Stimulated activated CD4-positive, alpha-beta T cell treated with anti-CD3 and anti-CD28 coated beads, Interleukin-2, amount 100 ng/mL, for 24 hours (primary cell): ENCODE results near the gene PEX11A.

Source experiments
- DNase-seq, 2 donors: peaks; one replicate each; pipeline ENCODE4 v3.0.0-alpha.2; 2020

PEX11A gene

GRCh38 chr15:89654847-89655805 lies 35.4 kb downstream of the PEX11A start, which contains the start of gene KIF7:
Gene KIF7, minus strand, starts transcription at chr15:89655467. Its CDS starts 2,537 bp downstream, at chr15:89652930.
- peak in 1 of 2 donors; percentile 43 for DNase-seq

DNA sequence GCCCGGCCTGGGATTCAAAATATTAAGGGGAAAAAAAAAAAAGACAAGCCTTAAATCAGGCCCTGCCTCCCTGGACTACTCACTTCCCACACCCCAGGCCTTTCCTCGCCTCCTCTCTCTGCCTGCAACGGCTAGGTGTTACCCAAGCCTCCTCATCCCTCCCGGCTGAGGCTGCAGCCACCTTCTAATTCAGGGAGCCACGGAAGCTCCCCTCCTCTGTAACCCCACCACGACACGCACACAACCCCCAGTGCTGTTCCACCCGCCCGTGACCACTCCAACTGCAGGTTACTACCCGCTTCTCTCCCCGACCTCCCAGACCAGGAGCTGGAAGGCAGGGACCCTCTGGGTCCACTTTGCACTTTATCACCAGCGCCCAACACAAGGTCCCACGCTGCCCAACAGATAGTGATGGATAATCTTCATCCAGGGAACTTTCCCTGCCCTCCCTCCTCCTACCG lies 36.2 kb downstream of the PEX11A start:
- DNase-seq, result no peak

DNA sequence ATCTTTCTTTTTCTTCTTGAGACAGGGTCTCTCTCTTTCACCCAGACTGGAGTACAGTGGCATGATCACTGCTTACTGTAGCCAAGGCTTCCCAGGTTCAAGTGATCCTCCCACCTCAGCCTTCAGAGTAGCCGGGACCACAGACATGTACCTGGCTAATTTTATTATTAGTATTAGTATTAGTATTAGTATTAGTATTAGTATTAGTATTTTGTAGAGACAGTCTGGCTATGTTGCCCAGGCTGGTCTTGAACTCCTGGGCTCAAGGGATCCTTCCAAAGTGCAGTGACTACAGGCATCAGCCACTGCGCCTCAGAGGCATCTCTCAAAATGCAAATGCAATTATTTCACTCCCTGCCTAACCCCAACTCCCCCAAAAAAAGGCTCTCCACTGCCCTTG lies 37.0 kb downstream of the PEX11A start:
- DNase-seq, result no peak

DNA sequence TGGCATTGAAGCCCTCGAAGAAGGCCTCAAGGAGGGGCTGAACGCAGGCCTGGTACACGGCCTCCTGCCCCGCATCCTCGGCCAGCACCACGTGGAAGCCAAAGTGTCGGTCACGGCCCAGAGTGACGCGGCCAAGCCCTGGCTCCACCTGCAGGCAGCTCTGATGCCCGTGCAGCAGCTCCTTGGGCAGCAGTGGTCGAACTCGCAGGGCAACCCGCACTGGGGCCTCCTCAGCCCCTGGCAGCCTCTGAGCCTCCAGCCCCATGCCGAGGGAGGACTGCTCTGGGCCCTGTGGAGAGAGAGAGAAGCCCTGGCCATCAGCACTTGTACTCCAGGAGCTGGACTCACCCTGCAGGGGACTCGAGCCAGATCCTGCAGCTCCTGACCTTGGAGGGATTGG lies 37.9 kb downstream of the PEX11A start:
- no peak for DNase-seq

DNA sequence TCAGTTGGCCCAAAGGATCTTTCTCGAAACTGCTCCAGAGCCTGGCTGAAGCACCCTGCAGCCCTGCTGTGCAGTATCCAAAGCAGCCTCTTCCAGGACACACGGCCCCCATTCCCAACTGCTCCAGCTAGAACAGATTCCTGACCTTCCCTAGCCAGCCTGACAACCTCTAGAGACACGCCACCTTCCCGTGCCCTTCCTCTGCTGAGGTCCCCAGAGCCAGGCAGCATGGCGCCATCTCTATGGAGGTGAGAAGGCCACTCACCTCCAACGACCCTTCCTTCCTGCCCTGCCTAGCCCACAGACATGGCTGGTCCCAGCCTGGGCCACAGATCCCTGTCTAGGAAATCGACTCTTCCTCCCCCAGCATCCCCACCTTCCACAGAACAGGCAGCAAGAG lies 38.4 kb downstream of the PEX11A start:
- DNase-seq, result no peak

- DNase-seq, result no peak
Measured at GRCh38 chr15:89649716-89650115, 40.8 kb downstream of the PEX11A start.

GRCh38 chr15:89649013-89649625 lies 41.4 kb downstream of the PEX11A start:
- no peak for DNase-seq

DNA sequence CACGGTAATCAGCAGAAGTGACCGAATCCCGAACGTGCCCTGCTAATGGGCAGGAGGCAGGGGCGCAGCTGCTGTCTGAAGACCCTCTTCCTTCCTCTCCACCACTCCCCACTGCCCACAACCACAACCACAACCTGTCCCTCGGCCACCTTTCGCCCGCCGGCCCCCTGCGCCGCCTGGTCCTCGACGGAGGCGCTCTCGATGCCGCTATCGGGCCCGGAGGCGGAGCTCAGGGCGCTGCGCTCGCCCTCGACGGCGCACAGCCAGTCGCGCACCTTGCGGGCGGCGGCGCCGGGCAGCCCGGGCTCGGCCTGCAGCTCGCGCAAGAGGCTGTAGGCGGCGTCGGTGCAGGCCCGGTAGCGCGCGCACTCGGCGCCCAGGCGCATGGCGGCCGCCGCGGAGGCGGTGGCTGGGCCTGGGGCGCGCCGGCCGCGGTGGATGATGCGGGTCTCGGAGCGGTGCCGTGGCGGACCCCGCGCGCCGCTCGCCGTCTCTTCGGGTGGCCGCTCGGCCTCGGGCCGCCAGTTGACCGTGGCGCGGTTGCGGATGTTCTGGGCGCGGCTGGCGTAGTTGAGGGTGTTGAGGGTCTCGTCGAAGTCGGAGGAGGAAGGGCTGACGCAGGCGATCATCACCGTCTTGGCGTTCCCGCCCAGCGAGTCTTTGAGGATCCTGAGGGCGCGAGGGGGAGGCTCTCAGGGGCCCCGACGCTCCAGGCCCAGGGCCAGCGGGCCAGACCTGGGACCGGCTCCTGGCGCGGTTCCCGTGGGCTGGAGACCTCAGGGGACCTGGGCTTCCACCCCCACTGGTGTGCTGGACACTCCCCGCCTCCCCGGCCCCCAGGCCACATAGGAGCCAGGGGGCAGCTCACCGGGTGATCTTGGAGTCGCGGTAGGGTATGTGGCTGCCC lies 42.2 kb downstream of the PEX11A start:
- DNase-seq, result no peak

- DNase-seq, result peak; percentile 73 to 83
Measured at GRCh38 chr15:89647191-89647851, 43.2 kb downstream of the PEX11A start.

- no peak for DNase-seq
Measured at GRCh38 chr15:89646416-89647141, 44.0 kb downstream of the PEX11A start.

DNA sequence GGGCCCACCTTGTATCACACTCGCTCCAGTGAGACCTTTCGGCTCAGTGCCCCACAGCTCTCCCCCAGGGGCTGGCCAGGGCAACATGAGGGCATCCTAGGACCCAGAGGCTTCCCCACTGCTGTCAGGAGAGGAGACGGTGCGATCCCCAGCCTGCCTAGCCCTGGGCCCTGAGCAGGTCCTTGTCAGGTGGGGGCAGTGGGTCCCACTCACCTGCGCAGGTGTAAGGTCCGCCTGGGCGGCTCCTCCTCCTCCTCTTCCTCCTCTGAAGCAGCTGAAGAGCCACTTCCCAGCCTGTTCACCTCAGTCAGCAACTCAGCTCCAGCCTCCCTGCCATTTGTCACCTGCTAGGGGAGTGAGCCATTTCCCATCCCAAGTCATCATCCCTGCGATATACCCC lies 44.9 kb downstream of the PEX11A start:
- no peak for DNase-seq

GRCh38 chr15:89642106-89642505 lies 48.4 kb downstream of the PEX11A start:
- DNase-seq, result no peak

DNA sequence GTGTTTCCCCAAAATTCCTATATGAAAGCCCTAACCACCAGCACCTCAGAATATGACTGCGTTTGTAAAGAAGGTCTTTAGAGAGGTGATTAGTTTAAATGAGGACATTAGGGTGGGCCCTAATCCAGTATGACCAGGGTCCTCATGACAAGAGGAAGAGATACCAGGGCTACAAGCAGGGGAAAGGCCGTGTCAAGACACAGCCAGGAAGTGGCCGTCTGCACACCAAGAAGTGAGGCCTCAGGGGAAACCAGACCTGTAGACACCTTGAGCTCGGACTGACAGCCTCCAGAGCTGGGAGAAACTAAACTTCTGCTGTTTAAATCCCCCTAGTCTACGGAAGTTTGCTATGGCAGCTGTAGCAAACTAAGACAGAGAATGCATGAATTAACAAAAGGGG lies 49.5 kb downstream of the PEX11A start:
- no peak for DNase-seq

DNA sequence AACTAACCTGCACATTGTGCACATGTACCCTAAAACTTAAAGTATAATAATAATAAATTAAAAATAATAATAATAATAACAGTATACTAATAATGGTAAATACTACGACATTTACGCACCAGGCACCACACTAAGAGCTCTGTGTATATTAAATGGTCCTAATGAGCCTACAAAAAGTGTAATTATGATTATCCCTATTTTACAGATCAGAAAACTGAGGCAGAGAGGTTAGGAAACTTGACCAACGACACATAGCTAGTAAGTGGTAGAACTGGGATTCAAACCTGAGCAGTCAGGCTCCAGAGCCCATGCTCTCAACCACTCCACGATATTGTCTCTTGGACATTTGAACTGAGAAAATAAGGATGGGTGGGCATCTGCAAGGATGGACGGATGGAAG lies 50.3 kb downstream of the PEX11A start:
- no peak for DNase-seq

DNA sequence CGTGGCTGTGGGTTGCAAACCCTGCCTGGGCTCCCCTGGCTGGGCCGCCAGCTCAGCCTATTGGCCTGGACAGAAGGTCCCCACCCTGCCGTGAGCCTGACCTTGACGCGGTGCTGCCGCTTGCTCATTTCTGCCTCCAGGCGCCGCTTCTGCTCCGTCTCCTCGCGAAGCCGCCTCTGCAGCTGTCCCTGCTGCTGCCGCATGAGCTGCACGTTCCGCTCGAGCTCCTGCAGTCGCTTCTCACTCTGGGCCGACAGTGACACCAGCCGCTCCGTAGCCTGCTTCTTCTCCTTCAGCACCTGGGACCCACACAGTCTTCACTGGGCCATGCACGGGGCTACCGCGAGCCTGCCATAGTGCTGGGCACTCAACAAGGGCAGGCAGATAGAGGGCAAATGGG lies 57.0 kb downstream of the PEX11A start:
- DNase-seq, result no peak

DNA sequence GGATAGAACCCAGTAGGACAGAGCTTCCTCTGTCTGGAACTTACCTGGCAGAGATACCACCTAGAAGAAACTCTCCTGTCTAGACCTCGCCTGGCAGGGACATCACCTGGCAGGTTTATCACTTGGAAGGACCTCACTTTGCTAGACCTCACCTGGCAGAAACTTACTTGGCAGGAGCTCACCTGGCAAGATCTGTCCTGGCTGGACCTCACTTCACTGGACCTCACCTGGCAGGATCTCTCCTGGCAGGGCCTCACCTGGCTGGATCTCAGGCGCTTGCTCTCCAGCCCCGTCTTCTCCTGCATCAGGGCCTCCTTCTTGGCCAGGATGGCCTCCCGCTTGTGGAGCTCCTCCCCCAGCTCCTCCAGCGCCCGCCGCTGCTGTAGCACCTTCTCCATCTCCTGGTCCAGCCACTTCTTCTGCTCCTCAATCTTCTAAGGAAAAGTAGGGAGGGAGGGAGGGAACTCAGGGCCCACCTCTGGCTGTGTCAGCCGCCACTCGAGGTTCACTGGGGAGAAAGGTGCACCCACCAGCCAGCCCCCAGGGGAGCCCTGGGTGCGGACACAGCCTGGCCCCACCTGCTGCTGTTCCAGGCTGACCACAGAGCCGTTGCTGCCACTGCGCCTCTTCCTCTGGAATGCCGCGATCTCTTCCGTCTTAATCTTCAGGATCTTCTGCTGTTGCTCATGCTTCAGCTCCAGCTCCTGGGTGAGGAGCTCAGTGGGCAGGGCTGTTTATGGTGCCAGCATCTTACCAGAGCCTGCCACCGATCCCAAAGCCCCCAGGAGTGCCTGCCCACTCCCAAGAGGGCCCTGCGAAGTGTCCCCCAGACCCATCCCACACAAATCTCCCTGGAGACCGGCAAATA lies 57.8 kb downstream of the PEX11A start:
- no peak for DNase-seq

DNA sequence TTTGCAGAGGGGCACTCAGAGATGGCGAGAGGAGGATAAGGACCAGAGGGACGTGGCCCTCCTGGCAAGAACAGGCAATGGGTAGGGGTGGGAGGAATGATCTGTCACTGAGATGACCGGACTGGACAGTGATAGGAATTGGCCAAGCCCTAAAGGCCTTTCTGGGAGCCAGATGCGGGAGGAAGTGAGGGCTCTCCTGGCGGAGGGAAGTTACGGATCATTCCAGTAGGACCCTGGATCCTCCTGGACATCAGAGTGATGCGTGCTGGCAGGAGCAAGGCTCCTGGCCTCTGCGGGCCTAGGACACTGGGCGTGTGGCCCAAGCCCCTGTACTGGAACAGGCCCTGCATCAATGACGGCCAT lies 58.7 kb downstream of the PEX11A start:
- no peak for DNase-seq
